PFSK-1 (cell line): ENCODE data around the gene CALB2.

Source experiments
- FOXP2 ChIP-seq: optimal IDR thresholded peaks from 2 replicates; pipeline ENCODE3; 2011; ENCODE audit warnings: borderline replicate concordance, control low read depth, inconsistent platforms; ENCODE audit not compliant: insufficient read depth; ENCODE audit errors: extremely low read length, extremely low read depth
- POLR2AphosphoS5 ChIP-seq: IDR thresholded peaks from 2 replicates; pipeline ENCODE4 v1.6.1; 2012; ENCODE audit warnings: low read depth, mild to moderate bottlenecking, control low read depth, low read length, moderate library complexity
- REST ChIP-seq, 2 experiments: IDR thresholded peaks; 2 replicates each; pipeline versions ENCODE4 v1.6.1 to v1.8.0; 2011 to 2012; ENCODE audit warnings: low read depth in 2 of 2, low read length in 2 of 2, control low read depth in 1 of 2, inconsistent platforms in 1 of 2, mild to moderate bottlenecking in 1 of 2, moderate library complexity in 1 of 2; ENCODE audit not compliant: insufficient read depth in 1 of 2
- SIN3A ChIP-seq: IDR thresholded peaks from 2 replicates; pipeline ENCODE4 v1.6.1; 2012; ENCODE audit warnings: mild to moderate bottlenecking, low read length, moderate library complexity, borderline replicate concordance; ENCODE audit not compliant: insufficient read depth
- TAF1 ChIP-seq: IDR thresholded peaks from 2 replicates; pipeline ENCODE4 v1.6.1; 2012; ENCODE audit warnings: low read length, control low read depth, borderline replicate concordance; ENCODE audit not compliant: insufficient read depth

GRCh38 chr16:71421911-71422310 is 63.4 kb downstream of the CALB2 start:
- TF ChIP-seq POLR2AphosphoS5 (no peak), REST (IDR thresholded peaks at IDR 0.05; ENCODE audit: insufficient read depth in 1 of 2, low read depth in 2 of 2, low read length in 2 of 2) (no peak), SIN3A (no peak), TAF1 (no peak), FOXP2 (no peak)
